ENCODE data around the gene SORCS2.

SORCS2 gene

DNA sequence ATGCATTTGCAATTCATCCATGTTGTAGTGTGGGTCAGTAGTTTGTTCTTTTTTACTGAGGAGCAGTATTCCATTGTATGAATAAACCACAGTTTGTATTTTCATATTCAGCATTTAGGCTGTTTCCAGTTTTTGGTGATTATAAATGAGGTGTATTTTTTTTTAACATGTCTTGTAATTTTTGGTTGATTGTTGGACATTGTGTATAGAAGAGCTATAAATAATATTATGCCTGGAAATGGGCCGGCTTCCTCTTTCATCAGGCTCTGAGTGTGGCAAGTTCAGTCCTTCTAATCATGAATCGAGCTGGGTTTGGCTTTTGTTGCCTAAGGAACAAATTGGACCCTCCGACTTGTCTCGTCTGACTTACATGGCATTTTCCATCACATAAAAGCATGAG lies 126.7 kb downstream of the SORCS2 start:
- DNase-seq (ENCODE audit: low read depth), result no peak
- TF ChIP-seq, protein P1, sequence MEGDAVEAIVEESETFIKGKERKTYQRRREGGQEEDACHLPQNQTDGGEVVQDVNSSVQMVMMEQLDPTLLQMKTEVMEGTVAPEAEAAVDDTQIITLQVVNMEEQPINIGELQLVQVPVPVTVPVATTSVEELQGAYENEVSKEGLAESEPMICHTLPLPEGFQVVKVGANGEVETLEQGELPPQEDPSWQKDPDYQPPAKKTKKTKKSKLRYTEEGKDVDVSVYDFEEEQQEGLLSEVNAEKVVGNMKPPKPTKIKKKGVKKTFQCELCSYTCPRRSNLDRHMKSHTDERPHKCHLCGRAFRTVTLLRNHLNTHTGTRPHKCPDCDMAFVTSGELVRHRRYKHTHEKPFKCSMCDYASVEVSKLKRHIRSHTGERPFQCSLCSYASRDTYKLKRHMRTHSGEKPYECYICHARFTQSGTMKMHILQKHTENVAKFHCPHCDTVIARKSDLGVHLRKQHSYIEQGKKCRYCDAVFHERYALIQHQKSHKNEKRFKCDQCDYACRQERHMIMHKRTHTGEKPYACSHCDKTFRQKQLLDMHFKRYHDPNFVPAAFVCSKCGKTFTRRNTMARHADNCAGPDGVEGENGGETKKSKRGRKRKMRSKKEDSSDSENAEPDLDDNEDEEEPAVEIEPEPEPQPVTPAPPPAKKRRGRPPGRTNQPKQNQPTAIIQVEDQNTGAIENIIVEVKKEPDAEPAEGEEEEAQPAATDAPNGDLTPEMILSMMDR (IDR thresholded peaks at IDR 0.05; ENCODE audit: control insufficient read depth, insufficient read depth, low read depth, low read length, missing control alignments), result no peak
- H3K4me3 ChIP-seq (ENCODE audit: control insufficient read depth, low read depth, low read length), result no peak overlapping the region

DNA sequence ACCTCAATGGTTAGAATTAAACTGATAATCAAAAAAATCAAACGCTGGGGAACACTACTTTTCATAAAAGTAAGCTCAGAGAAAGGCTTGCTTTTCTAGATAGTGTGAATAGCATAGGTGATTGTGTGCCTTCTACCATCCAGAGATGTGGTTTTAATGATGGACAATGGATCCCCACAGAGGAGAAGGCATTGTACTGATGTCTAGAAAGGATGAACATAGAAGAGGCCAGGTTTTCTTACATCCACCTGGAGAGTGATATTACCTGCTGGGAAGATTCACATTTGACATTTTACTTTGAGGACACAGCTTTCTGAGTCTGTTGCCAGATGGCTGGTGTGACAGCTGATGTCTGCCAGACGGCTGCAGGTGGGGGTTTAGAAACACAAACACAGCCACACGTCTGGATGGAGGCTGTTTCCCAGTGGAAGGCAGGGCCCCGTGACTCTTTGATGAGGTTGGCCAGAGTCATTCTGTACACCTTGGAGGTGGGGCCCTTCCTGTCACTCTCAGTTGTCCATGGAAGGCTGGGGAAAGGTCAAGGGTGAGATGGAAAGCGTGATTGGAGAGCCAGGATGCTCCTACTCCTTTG lies 128.0 kb downstream of the SORCS2 start:
- no peak overlapping the region for H3K4me3 ChIP-seq (ENCODE audit: control insufficient read depth, low read depth, low read length)
- no peak for DNase-seq (ENCODE audit: low read depth)
- TF ChIP-seq, protein P1 (IDR thresholded peaks at IDR 0.05; ENCODE audit: control insufficient read depth, insufficient read depth, low read depth, low read length, missing control alignments), result no peak

DNA sequence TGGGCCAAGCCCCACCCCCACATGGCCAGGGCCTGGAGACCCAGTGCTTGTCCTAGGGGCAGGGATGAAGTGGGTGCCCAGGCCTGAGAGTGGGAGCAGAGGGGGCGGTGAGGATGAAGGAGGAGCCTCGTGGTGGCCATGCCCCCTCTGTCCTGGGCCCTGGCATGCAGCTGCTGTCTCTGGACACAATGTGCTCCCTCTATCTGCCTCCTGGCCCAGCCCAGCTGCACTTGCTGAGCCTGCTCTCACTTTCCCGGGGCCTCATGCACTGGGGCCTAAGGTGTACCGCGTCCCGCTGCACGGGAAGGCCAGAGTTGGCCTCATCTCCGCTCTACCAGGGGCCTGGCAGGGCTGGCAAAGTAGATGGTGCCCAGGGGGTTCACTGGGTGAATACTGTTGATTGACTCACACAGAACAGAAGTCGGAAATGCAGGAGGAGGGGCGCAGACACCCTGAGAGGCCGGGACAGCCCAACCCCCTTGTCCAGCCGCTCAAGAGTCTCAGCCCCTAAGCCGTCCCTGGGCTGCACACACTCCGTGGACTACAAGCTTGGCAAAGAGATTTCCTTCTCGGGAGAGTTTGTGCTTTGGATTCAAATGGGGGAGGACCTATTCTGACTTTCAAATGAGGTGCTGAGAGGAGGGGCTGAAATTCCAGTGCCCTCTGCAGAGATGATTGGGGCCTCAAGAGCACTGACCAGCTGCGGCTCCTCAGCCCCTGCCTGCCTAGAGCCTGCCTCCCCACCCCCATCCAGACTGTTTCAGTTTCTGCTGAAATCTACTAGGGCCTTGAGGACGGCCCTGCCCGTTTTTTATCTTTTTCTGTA lies 130.0 kb downstream of the SORCS2 start:
- no peak for DNase-seq (ENCODE audit: low read depth)
- TF ChIP-seq, protein P1 (IDR thresholded peaks at IDR 0.05; ENCODE audit: control insufficient read depth, insufficient read depth, low read depth, low read length, missing control alignments), result no peak
- no peak overlapping the region for H3K4me3 ChIP-seq (ENCODE audit: control insufficient read depth, low read depth, low read length)

DNA sequence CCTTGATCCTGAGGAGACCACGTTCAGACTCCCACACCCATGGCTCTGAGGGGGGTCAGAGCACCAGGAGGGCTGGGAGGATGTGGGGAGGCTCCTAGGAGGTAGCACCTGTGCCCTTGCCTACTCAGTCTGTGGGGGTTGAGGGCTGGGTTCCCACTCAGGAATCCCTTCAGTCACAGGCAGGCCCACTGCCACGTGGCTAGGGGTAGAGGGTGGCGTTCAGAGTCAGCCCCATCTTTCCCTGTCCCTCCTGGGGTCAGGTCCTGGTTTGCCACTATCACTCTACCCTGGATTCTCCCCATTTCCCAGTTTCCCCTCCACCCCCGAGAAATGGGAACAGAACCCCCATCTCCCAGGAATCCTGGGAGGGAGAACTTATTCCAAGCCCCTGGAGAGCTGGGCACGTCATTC lies 131.1 kb downstream of the SORCS2 start:
- no peak for DNase-seq (ENCODE audit: low read depth)
- TF ChIP-seq, protein P1 (IDR thresholded peaks at IDR 0.05; ENCODE audit: control insufficient read depth, insufficient read depth, low read depth, low read length, missing control alignments), result no peak

DNA sequence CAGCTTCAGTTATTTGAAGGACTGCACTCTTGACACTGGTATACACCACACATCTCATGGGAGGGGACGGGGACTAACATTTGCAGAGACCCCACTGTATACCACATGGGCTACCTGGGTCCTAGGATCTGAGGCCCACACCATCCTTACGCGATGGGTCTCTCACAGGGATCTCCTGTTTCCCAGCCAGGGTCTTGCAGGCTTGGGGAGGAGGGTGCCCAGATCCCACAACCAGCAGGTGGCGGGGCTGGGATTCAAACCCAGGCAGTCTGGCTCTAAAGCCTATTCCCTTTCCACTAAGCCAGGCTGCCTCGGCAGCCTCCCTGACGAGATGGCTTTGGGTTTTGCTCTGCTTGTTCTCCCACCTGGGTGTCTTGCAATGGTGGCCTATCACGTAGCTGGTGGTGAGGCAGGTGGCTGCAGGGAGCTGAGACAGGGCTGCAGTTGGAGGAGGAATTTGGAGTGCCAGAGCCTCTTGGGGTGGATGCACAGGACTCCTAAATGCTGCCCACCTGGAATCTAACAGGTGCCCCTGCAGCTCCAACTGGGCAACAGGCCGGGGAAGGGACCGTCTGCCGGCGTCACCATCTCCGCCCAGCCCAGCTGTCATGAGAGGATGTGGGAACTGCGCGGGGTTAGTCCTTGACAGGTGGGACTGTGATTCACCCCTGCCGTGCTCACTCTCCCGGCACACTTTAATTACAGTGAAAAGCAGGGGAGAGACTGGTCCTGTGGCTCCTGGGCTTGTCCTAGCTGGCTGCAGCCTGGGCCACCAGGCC lies 131.7 kb downstream of the SORCS2 start:
- TF ChIP-seq, protein P1 (IDR thresholded peaks at IDR 0.05; ENCODE audit: control insufficient read depth, insufficient read depth, low read depth, low read length, missing control alignments), result no peak
- H3K4me3 ChIP-seq (ENCODE audit: control insufficient read depth, low read depth, low read length), result no peak overlapping the region
- no peak for DNase-seq (ENCODE audit: low read depth)

More for the DNA sequence above, 131.1 kb downstream of the SORCS2 start:
- H3K4me3 ChIP-seq (ENCODE audit: control insufficient read depth, low read depth, low read length), result no peak overlapping the region

DNA sequence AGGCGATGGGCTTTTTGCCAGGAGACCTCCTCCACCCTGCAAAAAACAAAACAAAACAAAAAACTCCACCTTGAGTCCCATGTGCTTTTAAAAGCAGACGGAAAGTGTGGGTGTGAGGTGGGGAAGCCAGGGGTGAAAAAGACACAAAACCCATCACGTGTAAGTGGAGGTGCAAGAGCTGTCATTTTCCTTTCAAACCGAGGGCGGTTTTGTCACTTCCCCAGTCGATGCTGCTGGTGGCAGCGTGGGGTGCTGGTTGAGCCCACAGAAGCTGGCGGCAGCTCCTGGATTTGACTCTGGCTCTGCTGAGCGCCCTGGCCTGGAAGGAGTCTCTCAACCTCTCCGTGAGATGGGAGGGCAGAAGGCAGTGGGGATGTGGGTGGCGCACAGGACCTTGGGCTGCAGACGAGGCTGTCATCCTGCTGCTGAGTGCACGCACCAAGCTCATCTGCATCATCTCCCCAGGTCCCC lies 132.3 kb downstream of the SORCS2 start:
- DNase-seq (ENCODE audit: low read depth), result no peak
- H3K4me3 ChIP-seq (ENCODE audit: control insufficient read depth, low read depth, low read length), result no peak overlapping the region
- TF ChIP-seq, protein P1 (IDR thresholded peaks at IDR 0.05; ENCODE audit: control insufficient read depth, insufficient read depth, low read depth, low read length, missing control alignments), result no peak
